Prostate gland (tissue), 2 donors: ENCODE measurements around the gene RBM33.

Experiments
- CTCF ChIP-seq, 4 experiments: fragments of 200-600 bp in 2 of 4; fragments of 450-650 bp in 2 of 4; sonication (generic) in 2 of 4; IDR thresholded peaks; 1 replicate in 3 of 4; 2 replicates in 1 of 4; pipeline ENCODE4 v1.5.1; 2016 to 2019; ENCODE audit warnings: antibody characterized with exemption in 4 of 4, mild to moderate bottlenecking in 2 of 4, moderate library complexity in 2 of 4
- POLR2A ChIP-seq: fragments of 450-650 bp; IDR thresholded peaks from one replicate; pipeline ENCODE4 v1.6.1; 2016; ENCODE audit warnings: antibody characterized with exemption, mild to moderate bottlenecking

DNA sequence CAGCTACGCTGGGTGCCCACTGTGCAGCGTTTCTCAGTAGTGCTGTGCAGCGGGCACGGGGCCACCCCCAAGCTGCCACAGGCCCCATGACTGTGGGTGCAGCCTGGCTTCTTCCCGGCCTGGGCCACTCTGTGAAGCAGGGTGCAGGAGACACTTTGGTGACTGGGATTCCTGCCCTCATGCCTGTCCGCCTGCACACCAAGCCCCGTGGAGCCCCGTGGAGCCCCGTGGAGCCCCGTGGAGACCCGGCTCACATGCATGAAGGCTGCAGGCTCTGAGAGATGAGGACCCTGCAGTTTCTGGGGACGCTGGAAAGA, 171.7 kb downstream of the RBM33 start:
- TF ChIP-seq CTCF (IDR thresholded peaks at IDR 0.05) = no peak
- TF ChIP-seq POLR2A = no peak
